T47D (cell line): ENCODE data around the gene HEATR5A.
"Not testable (repeated sequence)": the region's sequence is repeated elsewhere in the genome, so short reads cannot be mapped to it uniquely, and the experiment has no call there.

Experiments used
- DNase-seq, 2 experiments: peaks; one replicate each; pipeline versions ENCODE4 v3.0.0 to v3.0.0-alpha.2; 2011 to 2012; ENCODE audit warnings: low read depth in 1 of 2, low spot score in 1 of 2
- JUND ChIP-seq: IDR thresholded peaks from 2 replicates; pipeline ENCODE4 v1.6.1; 2012; ENCODE audit warnings: low read depth
- in situ Hi-C: cut with HindIII; loops from 2 replicates; pipeline ENCODE4 v1.10.0; 2016; ENCODE audit warnings: low sequenced_read_pairs, low pct_unique_long_range_greater_than_20kb

HEATR5A gene

GRCh38 chr14:31395572-31396205 is 24.7 kb downstream of the HEATR5A start:
- DNase-seq: no peak
- in situ Hi-C loops: no loop called here
- no peak for TF ChIP-seq JUND

- no peak for DNase-seq
- in situ Hi-C loops: no loop called here
- no peak for TF ChIP-seq JUND
Observed at GRCh38 chr14:31395119-31395518, 25.2 kb downstream of the HEATR5A start.

- DNase-seq: no peak
- no peak for TF ChIP-seq JUND
- in situ Hi-C loops: no loop called here
Observed at GRCh38 chr14:31391977-31392503, 28.3 kb downstream of the HEATR5A start.

GRCh38 chr14:31391473-31391872 is 28.9 kb downstream of the HEATR5A start:
- in situ Hi-C loops: no loop called here
- TF ChIP-seq JUND: no peak
- DNase-seq: no peak

DNA sequence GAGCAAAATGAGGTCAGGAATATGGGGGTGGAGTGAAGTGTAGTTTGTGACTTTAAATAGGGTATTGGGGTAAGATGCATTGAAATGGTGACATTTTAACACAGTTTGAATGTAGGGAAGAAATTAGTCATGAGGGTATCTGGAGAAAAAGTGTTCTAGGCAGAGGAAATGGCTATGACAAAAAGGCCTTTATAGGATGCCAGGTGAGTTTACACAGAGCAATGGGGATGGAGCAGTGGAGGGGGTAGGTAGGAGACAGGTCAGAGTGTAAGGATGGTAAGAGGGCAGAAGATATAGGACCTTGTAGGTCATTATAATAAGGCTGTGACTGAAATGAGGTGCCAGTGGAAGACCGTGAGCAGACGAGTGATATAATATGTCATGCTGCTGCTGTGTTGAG is 30.4 kb downstream of the HEATR5A start:
- TF ChIP-seq JUND: no peak
- DNase-seq: no peak
- in situ Hi-C loops: no loop called here

DNA sequence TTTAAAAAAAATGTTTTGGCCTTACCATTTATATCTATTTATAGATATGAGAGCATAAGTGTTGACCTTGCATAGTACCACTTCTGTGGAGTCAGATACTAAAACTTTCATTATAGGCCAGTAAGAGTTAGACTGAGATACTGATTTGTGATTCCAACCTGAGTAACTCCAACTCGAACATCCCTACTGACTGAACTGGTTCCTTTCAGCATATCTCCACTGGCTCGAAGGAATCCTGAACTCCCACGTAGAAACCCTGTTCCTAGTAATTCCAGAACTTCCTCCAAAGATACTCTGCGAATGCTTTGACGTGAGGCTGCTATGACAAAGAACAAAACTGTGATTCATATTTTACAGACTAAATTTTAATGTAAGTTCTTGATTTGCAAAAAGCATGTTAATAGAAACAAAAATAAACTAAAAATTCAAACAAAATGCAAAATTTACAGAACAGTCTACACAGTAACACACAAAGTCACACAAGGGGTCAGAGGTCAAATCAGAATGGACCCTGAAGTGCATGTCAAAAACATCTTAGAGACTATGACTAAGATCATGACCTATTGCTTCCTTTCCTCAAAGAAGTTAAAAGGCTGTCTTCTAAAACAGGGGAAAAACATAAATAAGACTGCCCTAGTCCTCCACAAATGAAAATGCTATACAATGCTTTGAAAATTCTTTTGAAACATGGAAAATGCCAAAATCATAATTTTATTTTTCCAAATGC is 31.5 kb downstream of the HEATR5A start:
- TF ChIP-seq JUND: no peak
- no peak for DNase-seq
- in situ Hi-C loops: no loop called here

DNA sequence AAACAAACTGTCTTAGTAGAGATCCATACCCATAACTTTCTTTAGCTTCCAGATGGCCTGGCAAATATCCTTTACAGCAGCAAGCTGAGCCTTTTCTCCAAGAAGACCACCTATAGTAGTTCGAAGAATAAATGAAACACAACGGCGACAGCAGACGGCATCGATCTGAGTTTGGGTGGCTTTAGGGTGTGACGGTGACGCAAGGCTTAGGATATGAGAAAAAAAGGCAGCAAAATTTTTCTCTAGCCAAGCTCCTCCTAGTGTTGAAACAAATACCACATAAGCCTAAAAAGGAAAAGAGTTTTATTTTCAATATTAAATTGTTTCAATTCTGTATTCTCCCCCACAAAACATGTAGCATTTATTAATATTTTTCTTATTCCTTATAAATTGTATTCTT is 33.3 kb downstream of the HEATR5A start:
- in situ Hi-C loops: no loop called here
- TF ChIP-seq JUND: no peak
- no peak for DNase-seq

DNA sequence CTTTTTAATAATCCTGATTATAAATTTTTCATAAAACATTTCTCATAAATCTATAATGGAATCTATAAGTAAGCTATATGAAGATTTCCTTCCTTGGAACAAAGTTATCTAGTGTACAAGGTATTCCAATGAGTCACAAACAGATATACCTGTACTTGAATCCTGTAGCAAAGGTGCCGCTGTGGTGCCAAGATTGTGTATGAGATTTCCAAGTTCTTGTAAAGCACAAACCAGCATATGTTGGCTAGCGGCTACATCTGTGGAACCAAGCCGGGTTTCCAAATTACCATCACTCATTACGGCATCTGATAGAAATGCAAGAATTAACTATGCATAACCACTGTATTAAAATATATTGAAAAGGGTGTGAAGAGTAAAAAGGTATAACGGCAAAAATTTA is 34.1 kb downstream of the HEATR5A start:
- no peak for TF ChIP-seq JUND
- DNase-seq: no peak
- in situ Hi-C loops: no loop called here

- TF ChIP-seq JUND: no peak
- no peak for DNase-seq
- in situ Hi-C loops: no loop called here
Observed at GRCh38 chr14:31382221-31382620, 38.1 kb downstream of the HEATR5A start.

DNA sequence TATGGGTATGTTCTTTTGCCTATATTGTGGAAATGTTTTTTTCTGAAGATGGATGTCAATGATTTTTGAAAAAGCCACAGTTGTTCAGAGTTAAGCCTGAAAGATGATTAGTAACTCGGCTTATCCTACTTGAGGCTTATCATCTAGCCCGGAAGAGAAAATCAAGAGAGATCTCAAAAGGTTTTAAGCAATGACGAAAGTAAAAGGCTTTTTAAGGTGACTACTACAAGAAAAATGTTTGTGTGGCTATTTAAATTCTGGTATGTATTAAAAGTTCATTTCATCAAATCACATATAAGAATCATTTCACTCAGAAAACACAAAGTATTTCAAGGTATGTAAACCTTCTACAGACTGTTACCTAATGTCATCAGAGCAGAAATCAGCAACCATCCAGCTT is 40.2 kb downstream of the HEATR5A start:
- in situ Hi-C loops: no loop called here
- no peak for DNase-seq
- TF ChIP-seq JUND: no peak

DNA sequence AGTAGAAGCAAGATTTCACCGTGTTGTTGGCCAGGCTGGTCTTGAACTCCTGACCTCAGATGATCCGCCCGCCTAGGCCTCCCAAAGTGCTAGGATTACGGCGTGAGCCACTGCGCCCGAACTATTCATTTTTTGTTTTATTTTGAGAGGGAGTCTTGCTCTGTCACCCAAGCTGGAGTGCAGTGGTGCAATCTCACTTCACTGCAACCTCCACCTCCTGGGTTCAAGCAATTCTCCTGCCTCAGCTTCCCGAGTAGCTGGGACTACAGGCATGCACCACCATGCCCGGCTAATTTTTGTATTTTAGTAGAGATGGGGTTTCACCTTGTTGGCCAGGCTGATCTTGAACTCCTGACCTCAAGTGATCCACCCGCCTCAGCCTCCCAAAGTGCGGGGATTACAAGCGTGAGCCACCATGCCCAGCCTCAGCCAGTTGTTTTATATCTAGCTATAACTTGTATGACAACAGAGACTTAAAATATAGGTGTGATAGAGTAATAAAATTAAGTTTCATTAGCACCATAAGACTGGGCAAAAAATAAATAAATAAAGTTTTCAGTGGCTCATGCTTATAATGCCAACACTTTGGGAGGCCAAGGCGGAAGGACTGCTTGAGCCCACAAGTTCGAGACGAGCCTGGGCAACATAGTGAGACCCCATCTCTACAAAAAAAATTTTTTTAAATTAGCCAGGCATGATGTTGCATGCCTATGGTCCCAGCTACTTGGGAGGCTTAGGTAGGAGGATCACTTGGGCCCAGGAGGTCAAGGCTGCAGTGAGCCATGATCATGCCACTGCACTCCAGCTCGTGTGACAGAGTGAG is 41.0 kb downstream of the HEATR5A start:
- in situ Hi-C loops, DNase-seq: not testable (repeated sequence)

GRCh38 chr14:31377433-31377832 is 42.9 kb downstream of the HEATR5A start:
- no peak for TF ChIP-seq JUND
- in situ Hi-C loops: no loop called here
- no peak for DNase-seq

GRCh38 chr14:31371646-31372045 is 48.7 kb downstream of the HEATR5A start:
- no peak for DNase-seq
- in situ Hi-C loops: no loop called here
- no peak for TF ChIP-seq JUND
